GM21447 (cell line): ENCODE results near the gene MVB12B.

ENCODE experiments used
- ATAC-seq: cut with Tn5 transposase; IDR thresholded peaks from one replicate; pipeline ENCODE4 v1.9.1; 2021; ENCODE audit not compliant: unreplicated experiment

MVB12B gene

GRCh38 chr9:126486276-126486675, 159.6 kb downstream of the MVB12B start:
- ATAC-seq: no peak

- ATAC-seq: no peak
Measured at GRCh38 chr9:126487856-126488255, 161.2 kb downstream of the MVB12B start.

GRCh38 chr9:126488310-126488709, 161.7 kb downstream of the MVB12B start:
- ATAC-seq: no peak

GRCh38 chr9:126488881-126489404, 162.3 kb downstream of the MVB12B start:
- no peak for ATAC-seq

- no peak for ATAC-seq
Measured at GRCh38 chr9:126489581-126490213, 163.1 kb downstream of the MVB12B start.

GRCh38 chr9:126490214-126490631, 163.6 kb downstream of the MVB12B start:
- no peak for ATAC-seq

GRCh38 chr9:126490871-126491567, 164.4 kb downstream of the MVB12B start:
- no peak for ATAC-seq

- ATAC-seq: no peak
Measured at GRCh38 chr9:126491568-126491879, 164.9 kb downstream of the MVB12B start.

- no peak for ATAC-seq
Measured at GRCh38 chr9:126491949-126492348, 165.3 kb downstream of the MVB12B start.

GRCh38 chr9:126494264-126494663, 167.6 kb downstream of the MVB12B start:
- no peak for ATAC-seq

GRCh38 chr9:126494746-126495145, 168.1 kb downstream of the MVB12B start:
- no peak for ATAC-seq

- no peak for ATAC-seq
Measured at GRCh38 chr9:126495411-126496180, 169.0 kb downstream of the MVB12B start.

GRCh38 chr9:126496181-126496576, 169.6 kb downstream of the MVB12B start:
- ATAC-seq: no peak

- ATAC-seq: no peak
Measured at GRCh38 chr9:126496781-126497659, 170.4 kb downstream of the MVB12B start.

- ATAC-seq: no peak
Measured at GRCh38 chr9:126497660-126498275, 171.1 kb downstream of the MVB12B start.

- no peak for ATAC-seq
Measured at GRCh38 chr9:126498331-126498730, 171.7 kb downstream of the MVB12B start.

GRCh38 chr9:126499005-126499910, 172.6 kb downstream of the MVB12B start:
- ATAC-seq: no peak

- no peak for ATAC-seq
Measured at GRCh38 chr9:126499911-126500599, 173.4 kb downstream of the MVB12B start.
